H9 (cell line): ENCODE measurements around the gene CAPN9. TPM values are rescaled to one million over a fixed set of nuclear protein-coding genes. Genes with fewer than 3 reads are reported as not detected.

Experiments used
- DNase-seq: peaks from one replicate; pipeline ENCODE4 v3.0.0-alpha.2; 2017
- H2AFZ ChIP-seq: one replicate; pipeline ENCODE4 v1.6.1; 2013; ENCODE audit warnings: mild to moderate bottlenecking, low read length, control low read depth, moderate library complexity
- H2AK5ac ChIP-seq: 2 replicates; pipeline ENCODE4 v1.6.1; 2013; ENCODE audit warnings: low read length, control low read depth, mixed read lengths; ENCODE audit not compliant: insufficient read length
- H2BK120ac ChIP-seq: one replicate; pipeline ENCODE4 v1.6.1; 2013; ENCODE audit warnings: low read depth, mild to moderate bottlenecking, low read length, control low read depth, inconsistent platforms; ENCODE audit not compliant: poor library complexity, severe bottlenecking
- H2BK12ac ChIP-seq: 2 replicates; pipeline ENCODE4 v1.6.1; 2013; ENCODE audit warnings: low read length, control low read depth, mixed read lengths, low read depth; ENCODE audit not compliant: insufficient read length
- H2BK15ac ChIP-seq: 2 replicates; pipeline ENCODE4 v1.6.1; 2013; ENCODE audit warnings: low read depth, low read length, control low read depth
- H2BK20ac ChIP-seq: one replicate; pipeline ENCODE4 v1.6.1; 2013; ENCODE audit warnings: low read depth, mild to moderate bottlenecking, low read length, control low read depth, inconsistent platforms; ENCODE audit not compliant: poor library complexity, severe bottlenecking
- H2BK5ac ChIP-seq: 2 replicates; pipeline ENCODE4 v1.6.1; 2013; ENCODE audit warnings: low read length, control low read depth, mixed read lengths; ENCODE audit not compliant: insufficient read length
- H3K14ac ChIP-seq: 2 replicates; pipeline ENCODE4 v1.6.1; 2013; ENCODE audit warnings: low read length, control low read depth; ENCODE audit not compliant: insufficient read depth
- H3K18ac ChIP-seq: 2 replicates; pipeline ENCODE4 v1.6.1; 2013; ENCODE audit warnings: low read depth, mild to moderate bottlenecking, mixed read lengths, low read length, control low read depth; ENCODE audit not compliant: insufficient read length
- H3K23ac ChIP-seq: 2 replicates; pipeline ENCODE4 v1.6.1; 2013; ENCODE audit warnings: low read length, control low read depth, mixed read lengths, low read depth; ENCODE audit not compliant: insufficient read length
- H3K23me2 ChIP-seq: 2 replicates; pipeline ENCODE4 v1.6.1; 2013; ENCODE audit warnings: low read depth, mild to moderate bottlenecking, mixed read lengths, low read length, control low read depth; ENCODE audit not compliant: insufficient read length, poor library complexity, severe bottlenecking
- H3K27ac ChIP-seq: 2 replicates; pipeline ENCODE4 v1.5.1; 2013; ENCODE audit warnings: low read length, control low read depth, mixed read lengths, low read depth; ENCODE audit not compliant: insufficient read length
- H3K27me3 ChIP-seq: 2 replicates; pipeline ENCODE4 v1.6.1; 2013; ENCODE audit warnings: low read length, control low read depth, inconsistent platforms; ENCODE audit not compliant: insufficient read depth
- H3K4ac ChIP-seq: 2 replicates; pipeline ENCODE4 v1.6.1; 2013; ENCODE audit warnings: low read depth, mild to moderate bottlenecking, control low read depth, inconsistent platforms, low read length, moderate library complexity
- H3K4me1 ChIP-seq: 2 replicates; pipeline ENCODE4 v1.6.1; 2013; ENCODE audit warnings: low read length, control low read depth, inconsistent platforms; ENCODE audit not compliant: insufficient read depth
- H3K4me2 ChIP-seq: 2 replicates; pipeline ENCODE4 v1.6.1; 2013; ENCODE audit warnings: low read length, control low read depth, mixed read lengths; ENCODE audit not compliant: insufficient read length, insufficient read depth
- H3K56ac ChIP-seq: 2 replicates; pipeline ENCODE4 v1.6.1; 2013; ENCODE audit warnings: low read depth, mild to moderate bottlenecking, mixed read lengths, low read length, control low read depth; ENCODE audit not compliant: insufficient read length
- H3K79me1 ChIP-seq: 2 replicates; pipeline ENCODE4 v1.6.1; 2013; ENCODE audit warnings: low read depth, mild to moderate bottlenecking, moderate library complexity, low read length, control low read depth, inconsistent platforms; ENCODE audit not compliant: insufficient read depth, poor library complexity, severe bottlenecking
- H3K79me2 ChIP-seq: 2 replicates; pipeline ENCODE4 v1.6.1; 2013; ENCODE audit warnings: low read length, control low read depth, inconsistent platforms; ENCODE audit not compliant: insufficient read depth
- H3K9ac ChIP-seq: 2 replicates; pipeline ENCODE4 v1.6.1; 2013; ENCODE audit warnings: low read length, control low read depth, mixed read lengths; ENCODE audit not compliant: insufficient read length; ENCODE audit errors: extremely low read depth
- H3K9me3 ChIP-seq: one replicate; pipeline ENCODE4 v1.6.1; 2013; ENCODE audit warnings: low read depth, low read length, inconsistent platforms; ENCODE audit not compliant: control insufficient read depth
- H3T11ph ChIP-seq: one replicate; pipeline ENCODE4 v1.6.1; 2013; ENCODE audit warnings: mild to moderate bottlenecking, low read length, control low read depth, inconsistent platforms
- H4K20me1 ChIP-seq: one replicate; pipeline ENCODE4 v1.6.1; 2013; ENCODE audit not compliant: control insufficient read depth, insufficient read length, insufficient read depth
- H4K5ac ChIP-seq: 2 replicates; pipeline ENCODE4 v1.6.1; 2013; ENCODE audit warnings: low read depth, mild to moderate bottlenecking, mixed read lengths, low read length, control low read depth; ENCODE audit not compliant: insufficient read length
- H4K8ac ChIP-seq: replicated peaks from 2 replicates; pipeline ENCODE4 v1.6.1; 2013; ENCODE audit warnings: low read length, control low read depth, mixed read lengths, low read depth; ENCODE audit not compliant: insufficient read length
- H4K91ac ChIP-seq: 2 replicates; pipeline ENCODE4 v1.6.1; 2013; ENCODE audit warnings: low read depth, mild to moderate bottlenecking, moderate library complexity, mixed read lengths, low read length, control low read depth; ENCODE audit not compliant: insufficient read length
- H3K27ac Mint-ChIP-seq, 3 experiments: 2 replicates in 2 of 3; 3 replicates in 1 of 3; pipeline ENCODE4 v1.8.0; 2020 to 2021; ENCODE audit warnings: mixed read lengths in 3 of 3, mild to moderate bottlenecking in 1 of 3, moderate library complexity in 1 of 3
- H3K27me3 Mint-ChIP-seq: 2 replicates; pipeline ENCODE4 v1.8.0; 2021; ENCODE audit warnings: low read depth, mild to moderate bottlenecking, moderate library complexity, mixed read lengths
- H3K36me3 Mint-ChIP-seq, 3 experiments: 2 replicates in 2 of 3; 3 replicates in 1 of 3; pipeline ENCODE4 v1.8.0; 2020 to 2021; ENCODE audit warnings: low read depth in 3 of 3, mixed read lengths in 3 of 3; ENCODE audit not compliant: insufficient read depth in 1 of 3
- H3K4me1 Mint-ChIP-seq, 2 experiments: 2 replicates each; pipeline ENCODE4 v1.8.0; 2020; ENCODE audit warnings: mixed read lengths in 2 of 2
- H3K4me3 Mint-ChIP-seq, 2 experiments: 2 replicates in 1 of 2; 3 replicates in 1 of 2; pipeline ENCODE4 v1.8.0; 2020 to 2021; ENCODE audit warnings: mild to moderate bottlenecking in 2 of 2, mixed read lengths in 2 of 2, moderate library complexity in 1 of 2
- H3K9me3 Mint-ChIP-seq, 2 experiments: 2 replicates in 1 of 2; 3 replicates in 1 of 2; pipeline ENCODE4 v1.8.0; 2020; ENCODE audit warnings: mild to moderate bottlenecking in 2 of 2, mixed read lengths in 2 of 2, moderate library complexity in 1 of 2
- CTCF ChIP-seq: fragments of 200-600 bp; sonication (generic); conservative IDR thresholded peaks from 3 replicates; pipeline ENCODE4 v1.8.0; 2021; ENCODE audit warnings: antibody characterized with exemption, mild to moderate bottlenecking
- whole genome bisulfite sequencing: extraction: QIAGEN DNeasy Blood & Tissue Kit; methylation state at CpG from one replicate; pipeline ENCODE4 v1.1.7; 2013; ENCODE audit warnings: missing lambda C conversion rate, low lambda C conversion rate, mixed read lengths; ENCODE audit not compliant: insufficient read length; ENCODE audit errors: extremely low coverage; 5-methylcytosine and 5-hydroxymethylcytosine counted together
- total RNA-seq: library from RNA; stranded (reverse); gene quantifications from 2 replicates; pipeline ENCODE4 v1.2.1, GENCODE V29; 2021

CAPN9 gene
- total RNA-seq, 1 experiment from 2014 or later: 0.22 TPM

DNA sequence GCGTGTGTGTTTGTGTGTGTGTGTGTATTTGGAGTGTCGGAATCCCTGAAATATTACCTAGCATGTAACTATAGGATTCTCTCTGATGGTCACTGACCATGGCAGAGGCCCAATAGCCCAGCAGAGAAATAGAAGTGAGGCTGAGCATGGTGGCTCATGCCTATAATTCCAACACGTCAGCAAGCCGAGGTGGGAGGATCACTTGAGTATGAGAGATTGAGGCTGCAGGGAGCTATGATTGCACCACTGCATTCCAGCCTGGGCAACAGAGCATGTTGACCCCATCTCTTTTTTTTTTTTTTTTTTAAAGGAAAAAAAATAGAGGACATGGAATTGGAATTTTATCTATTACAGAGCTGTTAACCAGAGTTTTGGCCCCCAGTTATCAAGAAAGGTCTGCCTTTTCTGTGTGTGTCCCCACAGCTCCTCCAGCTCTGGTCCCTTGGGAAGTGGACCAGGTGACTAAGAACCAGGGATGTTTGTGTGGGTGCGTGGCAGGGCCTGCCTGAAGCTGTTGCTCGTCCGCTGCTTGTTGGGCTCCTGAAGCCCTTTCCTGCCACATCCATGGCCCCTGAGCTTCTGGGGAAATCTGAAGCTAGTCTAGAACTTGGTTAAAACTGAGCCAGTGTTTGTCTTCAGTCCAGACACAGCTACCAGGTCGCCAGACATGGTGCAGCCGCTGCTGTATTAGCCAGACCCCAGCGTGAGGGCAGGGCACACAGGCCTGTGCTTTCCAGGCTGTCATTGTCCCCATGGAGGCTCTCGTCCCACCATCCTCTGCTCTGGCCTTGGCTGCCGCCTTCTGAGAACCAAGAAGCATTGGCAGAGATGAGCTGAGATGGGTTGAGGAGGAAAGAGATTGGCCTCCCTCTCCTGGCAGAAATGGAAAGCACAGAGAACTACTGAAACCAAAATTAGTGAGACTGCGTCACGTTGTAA lies 25.5 kb downstream of the CAPN9 start:
- Histone ChIP-seq H3K4ac (no peak overlapping the region), H4K5ac (no peak overlapping the region), H3K23ac (no peak overlapping the region), H2BK120ac (no peak overlapping the region), H4K91ac (no peak overlapping the region), H3K27me3 (no peaks in the 10 kb centered on the region; the same call in 1 of the 2 replicates), H3K18ac (peak overlapping the region; percentile 8), H3K14ac (no peak overlapping the region), H3K56ac (no peak overlapping the region), H2BK20ac (no peak overlapping the region), H4K20me1 (no peaks in the 10 kb centered on the region), H2AFZ (no peak overlapping the region), H3T11ph (no peak overlapping the region), H3K4me2 (no peak overlapping the region), H3K9me3 (no peaks in the 10 kb centered on the region), H2BK12ac (no peak overlapping the region), H3K79me2 (no peaks in the 10 kb centered on the region), H3K79me1 (no peaks in the 10 kb centered on the region), H2AK5ac (no peak overlapping the region), H4K8ac (no peak overlapping the region), H2BK15ac (no peak overlapping the region), H3K23me2 (no peaks in the 10 kb centered on the region), H3K9ac (no peak overlapping the region), H3K4me1 (no peaks in the 10 kb centered on the region), H2BK5ac (no peak overlapping the region), H3K27ac (no peak overlapping the region)
- peaks cover 4 to 13% of the 10 kb centered on the region in 2 experiments for H3K4me1 Mint-ChIP-seq
- TF ChIP-seq CTCF: peak; percentile 65
- H3K27ac Mint-ChIP-seq: no peak overlapping the region
- peaks cover 31% of the 10 kb centered on the region for H3K27me3 Mint-ChIP-seq
- no CpG with 5 or more reads among the region's 14 CpGs for WGBS
- H3K9me3 Mint-ChIP-seq: no peaks in the 10 kb centered on the region
- H3K4me3 Mint-ChIP-seq: no peak overlapping the region
- H3K36me3 Mint-ChIP-seq: no peaks in the 10 kb centered on the region
- DNase-seq: peak; percentile 54
